SK-N-MC (cell line): ENCODE measurements around the gene USF1.
"Not testable (repeated sequence)": the region's sequence is repeated elsewhere in the genome, so short reads cannot be mapped to it uniquely, and the experiment has no call there.

Experiments used
- EZH2 ChIP-seq: fragments of 200-600 bp; sonication (generic); IDR thresholded peaks from one replicate; pipeline ENCODE4 v1.6.1; 2017; ENCODE audit warnings: antibody characterized with exemption
- FOXP2 ChIP-seq: optimal IDR thresholded peaks from 2 replicates; pipeline ENCODE3; 2011; ENCODE audit warnings: mild to moderate bottlenecking, moderate library complexity; ENCODE audit not compliant: insufficient read depth; ENCODE audit errors: extremely low read length, control extremely low read depth
- POLR2AphosphoS5 ChIP-seq: IDR thresholded peaks from 2 replicates; pipeline ENCODE4 v1.6.1; 2012; ENCODE audit warnings: mild to moderate bottlenecking, low read depth, low read length, borderline replicate concordance

DNA sequence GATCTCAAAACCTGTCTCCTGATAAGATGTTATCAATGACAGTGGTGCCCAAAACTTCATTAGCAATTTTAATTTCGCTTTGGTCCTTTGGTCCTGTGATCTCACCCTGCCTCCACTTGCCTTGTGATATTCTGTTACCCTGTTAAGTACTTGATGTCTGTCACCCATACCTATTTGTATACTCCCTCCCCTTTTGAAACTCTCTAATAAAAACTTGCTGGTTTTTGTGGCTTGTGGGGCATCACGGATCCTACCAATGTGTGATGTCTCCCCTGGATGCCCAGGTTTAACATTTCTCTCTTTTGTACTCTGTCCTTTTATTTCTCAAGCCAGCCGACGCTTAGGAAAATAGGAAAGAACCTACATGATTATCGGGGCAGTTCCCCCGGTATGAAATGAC, 18.2 kb upstream of the USF1 start:
- not testable (repeated sequence) for TF ChIP-seq POLR2AphosphoS5, EZH2, FOXP2
